CD4-positive, alpha-beta T cell treated with Interleukin-17A for 4 hours (primary cell): Measurements from ENCODE around the gene KLHL14.

ENCODE experiments used
- DNase-seq: peaks from one replicate; pipeline ENCODE4 v3.0.0-alpha.2; 2020; ENCODE audit warnings: mixed read lengths

The KLHL14 gene

DNA sequence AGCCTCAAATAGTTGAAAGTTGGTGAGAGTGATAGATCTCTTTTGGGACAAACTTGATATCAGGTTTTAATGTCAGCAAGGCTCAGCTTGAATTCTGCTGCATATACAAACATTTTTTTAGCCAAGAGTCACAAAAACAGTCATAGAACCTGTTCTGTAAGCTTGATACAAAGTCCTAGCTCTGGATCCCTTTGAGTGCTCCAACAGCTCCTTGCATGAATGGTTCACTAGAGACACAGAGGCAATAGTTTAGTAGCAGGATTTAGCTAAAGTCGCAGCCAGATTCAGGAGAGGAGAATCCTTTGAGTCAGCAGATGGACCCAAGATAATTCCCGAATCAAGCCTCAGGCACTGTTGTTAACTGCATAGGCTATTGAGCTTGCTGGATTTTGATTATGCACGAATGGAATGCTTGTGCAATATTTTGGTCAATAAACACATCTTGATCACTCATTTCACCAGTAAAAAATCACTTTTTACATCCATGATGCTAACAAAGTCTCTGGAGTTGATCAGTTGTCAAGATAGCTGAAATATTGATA lies 148.6 kb downstream of the KLHL14 start:
- no peak for DNase-seq

DNA sequence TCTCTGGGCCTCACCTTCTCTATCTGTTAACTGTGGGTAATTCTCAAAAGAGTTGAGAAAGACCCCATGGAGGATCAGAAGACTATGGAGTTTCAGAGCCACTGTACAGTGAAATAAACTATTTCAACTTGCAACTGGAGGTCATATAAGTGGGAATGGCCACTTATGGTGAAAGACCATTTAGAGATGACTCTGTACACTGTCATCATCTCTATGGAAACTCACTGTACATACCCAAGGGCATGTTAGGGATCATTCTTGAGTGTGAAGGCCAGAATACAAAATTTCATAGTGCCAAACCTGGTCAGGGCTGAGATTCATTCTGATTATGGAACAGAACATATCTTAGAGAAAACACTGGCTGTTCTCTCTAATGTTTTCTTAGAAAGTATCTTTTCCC lies 149.3 kb downstream of the KLHL14 start:
- DNase-seq, result no peak
